Kidney tubule cell (primary cell): ENCODE results near the gene PRKN.

ENCODE experiments used
- DNase-seq: peaks from one replicate; pipeline ENCODE4 v3.0.0-alpha.2; 2018; ENCODE audit warnings: low spot score

The PRKN gene

DNA sequence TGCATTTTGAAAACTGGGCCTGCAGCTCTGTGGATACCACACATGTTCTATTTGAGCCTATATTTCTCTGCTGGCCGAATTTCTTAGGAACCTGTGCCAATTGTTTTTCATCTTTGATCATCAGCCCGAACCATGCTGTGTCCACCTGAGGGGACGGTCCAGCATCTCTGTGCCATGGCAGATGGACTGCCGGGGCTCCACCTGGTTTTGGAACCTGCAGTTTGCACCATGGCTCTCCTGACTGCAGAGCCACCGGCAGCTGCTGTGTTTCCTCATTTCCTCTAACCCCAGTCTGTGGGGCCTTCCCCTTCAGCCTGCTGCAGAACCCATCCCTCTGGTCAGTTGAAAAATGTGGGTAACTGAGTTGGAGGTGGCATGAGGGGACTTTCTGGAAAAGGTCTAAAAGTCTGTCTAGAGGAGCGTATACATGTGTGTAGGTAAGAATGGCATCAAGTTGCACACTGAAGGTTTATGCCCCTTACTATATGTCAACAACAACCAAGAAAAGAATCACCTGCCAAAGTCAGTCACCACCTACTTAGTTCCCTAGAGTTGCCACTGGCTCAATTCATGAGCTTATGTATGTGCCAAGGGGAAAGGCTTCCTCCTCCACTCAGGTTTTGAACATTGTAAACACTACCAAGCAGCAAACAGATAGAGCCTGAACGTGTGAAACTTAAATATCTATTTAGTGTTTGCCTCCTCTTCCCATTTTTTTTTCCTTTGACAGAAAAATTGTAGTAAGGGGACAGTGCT, 548.2 kb downstream of the PRKN start:
- no peak for DNase-seq

DNA sequence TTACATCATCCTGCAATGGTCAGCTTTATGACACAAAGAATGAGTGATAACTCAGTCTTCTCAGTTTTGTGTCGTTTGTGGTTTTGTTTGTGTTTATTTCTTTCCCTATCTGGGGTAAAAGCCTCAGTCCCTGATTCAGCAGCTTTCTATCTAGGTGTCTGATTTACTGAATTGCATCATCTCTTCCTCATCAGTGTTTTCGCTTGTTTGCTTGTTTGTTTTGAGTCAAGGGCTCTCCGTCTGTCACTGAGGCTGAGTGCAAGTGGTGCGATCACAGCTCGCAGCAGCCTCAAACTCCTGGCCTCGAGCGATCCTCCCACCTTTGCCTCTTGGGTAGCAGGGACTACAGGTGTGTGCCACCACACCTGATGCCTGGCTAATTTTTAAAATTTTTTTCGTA, 548.9 kb downstream of the PRKN start:
- DNase-seq: no peak

DNA sequence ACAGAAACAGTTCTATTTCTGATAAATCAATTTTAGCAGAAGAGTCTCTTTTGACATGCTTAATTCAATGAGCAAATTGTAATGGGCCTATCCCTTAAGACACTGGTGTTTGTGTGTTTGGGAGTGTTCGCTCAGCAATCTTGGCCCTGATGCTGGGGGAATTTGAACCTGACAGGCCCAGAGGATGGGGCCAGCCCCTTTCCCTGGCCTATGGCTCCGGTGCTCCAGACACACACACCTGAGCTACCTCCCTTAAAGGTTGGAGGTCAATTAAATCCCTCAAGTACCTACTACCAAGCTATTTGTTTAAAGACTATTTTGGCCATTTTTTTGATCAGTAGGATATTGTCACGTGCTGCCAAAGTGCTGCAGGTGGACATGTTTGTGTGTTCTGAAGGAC, 549.3 kb downstream of the PRKN start:
- no peak for DNase-seq

DNA sequence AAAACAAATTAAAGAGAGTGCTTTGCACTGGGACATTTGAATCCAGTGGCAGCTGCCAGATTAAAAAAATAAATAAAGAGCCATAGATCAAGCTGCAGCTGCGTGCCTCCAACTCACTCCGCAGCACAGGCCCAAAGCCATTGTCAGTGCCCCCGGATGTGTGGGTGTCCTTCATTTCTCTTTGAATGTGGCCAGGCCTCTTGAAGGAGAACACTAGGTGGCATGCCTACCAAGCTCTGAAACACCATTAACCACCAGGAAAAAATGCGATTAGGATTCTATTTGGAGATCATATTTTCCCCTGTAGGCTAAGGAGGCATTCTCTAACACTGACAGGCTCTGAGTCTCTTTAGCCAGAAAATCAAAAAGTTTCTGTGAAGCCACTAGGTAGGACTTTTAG, 549.8 kb downstream of the PRKN start:
- DNase-seq: peak; percentile 34

- peak; percentile 66 for DNase-seq
These were observed 554.1 kb downstream of the PRKN start for GRCh38 chr6:162173466-162173865.

DNA sequence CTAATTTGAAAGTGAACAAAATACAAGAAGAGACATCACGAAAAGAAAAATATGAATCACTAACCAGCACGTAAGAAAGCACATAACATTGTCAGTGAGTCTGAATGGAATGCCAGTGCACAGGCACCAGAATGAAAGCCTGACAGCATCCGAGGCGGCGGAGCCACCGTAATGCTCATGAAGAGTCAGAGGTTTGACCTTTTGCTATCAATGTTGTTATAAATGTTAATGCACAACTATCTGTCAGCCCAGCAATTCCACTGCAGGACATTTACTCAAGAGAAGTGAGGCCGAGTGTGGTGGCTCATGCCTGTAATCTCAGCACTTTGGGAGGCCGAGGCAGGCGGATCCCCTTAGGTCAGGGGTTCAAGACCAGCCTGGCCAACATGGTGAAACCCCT, 562.1 kb downstream of the PRKN start:
- DNase-seq: peak; percentile 60

- peak; percentile 28 for DNase-seq
These were observed 570.2 kb downstream of the PRKN start for GRCh38 chr6:162157167-162157870.

- no peak for DNase-seq
These were observed 571.4 kb downstream of the PRKN start for GRCh38 chr6:162156146-162156545.

GRCh38 chr6:162154930-162155329, 572.6 kb downstream of the PRKN start:
- DNase-seq: no peak

GRCh38 chr6:162154001-162154400, 573.6 kb downstream of the PRKN start:
- no peak for DNase-seq

DNA sequence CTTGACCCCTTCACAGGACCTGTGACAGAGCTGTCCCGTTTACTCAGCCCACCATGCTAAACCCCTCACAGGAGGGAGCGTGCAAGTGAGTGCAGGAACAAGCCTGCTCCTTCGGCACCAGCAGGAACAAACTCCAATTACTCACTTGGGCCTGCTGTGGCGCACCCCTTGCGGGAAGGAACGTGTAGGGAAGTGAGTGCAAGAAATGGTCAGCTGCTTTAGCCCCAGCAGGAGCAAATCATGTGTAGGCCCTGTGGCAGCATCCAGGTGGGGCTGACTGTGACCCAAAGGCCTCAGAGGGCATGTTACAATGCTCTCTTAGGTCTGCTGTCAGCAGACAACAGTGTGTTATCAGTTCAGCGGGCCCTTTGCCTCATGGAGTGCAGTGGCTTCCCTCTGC, 574.4 kb downstream of the PRKN start:
- no peak for DNase-seq

DNA sequence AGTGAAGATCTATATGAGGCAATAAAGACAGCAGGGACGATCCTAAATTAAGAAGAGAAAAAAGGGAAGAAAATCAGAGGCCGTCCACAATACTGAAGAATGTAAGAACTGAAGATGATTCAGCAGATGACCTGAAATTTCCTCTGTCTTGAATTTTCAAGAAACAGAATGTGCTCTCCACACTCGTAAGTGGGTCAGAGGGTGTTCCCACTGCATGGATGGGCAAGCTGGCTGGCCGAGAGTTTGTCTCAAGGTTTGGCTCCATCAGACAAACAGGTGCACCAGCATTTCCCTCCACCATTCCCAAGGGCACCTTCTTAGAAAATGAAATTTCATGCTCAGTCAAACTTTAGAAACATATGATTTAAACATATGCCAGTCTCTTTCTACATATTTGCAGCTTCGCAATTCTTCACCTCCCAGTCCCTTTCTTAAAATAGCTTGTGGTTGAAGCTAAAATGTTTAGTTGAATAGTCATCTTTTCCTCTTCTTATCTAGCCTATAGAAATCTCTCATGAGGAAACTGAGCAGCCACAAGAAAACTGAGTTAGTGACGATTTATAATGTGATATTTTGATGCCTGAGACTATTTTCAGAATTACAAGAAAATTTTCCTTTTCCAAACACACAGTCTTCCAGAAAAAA, 576.4 kb downstream of the PRKN start:
- peak; percentile 31 for DNase-seq

GRCh38 chr6:162150295-162150694, 577.3 kb downstream of the PRKN start:
- no peak for DNase-seq

DNA sequence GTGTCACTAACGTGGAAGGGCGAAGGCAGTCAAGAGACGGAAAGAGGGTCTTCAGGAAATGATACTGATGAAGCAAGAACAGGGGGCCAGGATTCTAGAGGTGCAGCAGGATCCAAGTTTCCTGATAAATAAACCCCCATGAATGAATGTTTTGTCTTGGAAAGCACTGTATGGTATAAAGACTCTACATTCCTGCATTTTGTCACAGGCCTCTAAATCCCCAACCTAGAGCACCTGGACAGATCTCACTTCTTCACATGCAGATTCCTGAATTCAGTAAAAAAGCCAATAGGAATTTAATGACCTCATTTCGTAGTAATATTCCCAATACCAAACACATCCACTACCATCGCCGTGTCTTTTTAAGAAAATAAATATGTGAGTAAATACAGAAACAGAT, 577.8 kb downstream of the PRKN start:
- DNase-seq: no peak

DNA sequence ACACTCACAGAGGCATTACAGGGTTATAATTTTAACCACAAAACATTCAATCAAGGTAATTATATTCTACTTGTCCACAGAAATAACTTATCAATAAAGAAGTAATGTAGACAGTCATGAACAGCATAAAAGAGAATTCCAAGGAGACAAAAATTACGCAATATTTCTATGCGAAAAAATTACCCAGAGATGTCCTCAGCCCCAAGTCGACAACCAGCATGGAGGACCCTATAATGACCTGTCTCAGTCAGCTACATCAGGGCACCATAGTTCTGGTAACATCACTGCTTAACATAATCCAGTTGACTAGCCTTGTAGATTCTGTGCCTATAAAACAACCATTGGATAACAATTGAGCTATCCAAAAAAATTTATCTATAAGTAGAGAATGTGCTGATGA, 579.8 kb downstream of the PRKN start:
- DNase-seq: no peak

- DNase-seq: no peak
These were observed 580.3 kb downstream of the PRKN start for GRCh38 chr6:162147281-162147680.

DNA sequence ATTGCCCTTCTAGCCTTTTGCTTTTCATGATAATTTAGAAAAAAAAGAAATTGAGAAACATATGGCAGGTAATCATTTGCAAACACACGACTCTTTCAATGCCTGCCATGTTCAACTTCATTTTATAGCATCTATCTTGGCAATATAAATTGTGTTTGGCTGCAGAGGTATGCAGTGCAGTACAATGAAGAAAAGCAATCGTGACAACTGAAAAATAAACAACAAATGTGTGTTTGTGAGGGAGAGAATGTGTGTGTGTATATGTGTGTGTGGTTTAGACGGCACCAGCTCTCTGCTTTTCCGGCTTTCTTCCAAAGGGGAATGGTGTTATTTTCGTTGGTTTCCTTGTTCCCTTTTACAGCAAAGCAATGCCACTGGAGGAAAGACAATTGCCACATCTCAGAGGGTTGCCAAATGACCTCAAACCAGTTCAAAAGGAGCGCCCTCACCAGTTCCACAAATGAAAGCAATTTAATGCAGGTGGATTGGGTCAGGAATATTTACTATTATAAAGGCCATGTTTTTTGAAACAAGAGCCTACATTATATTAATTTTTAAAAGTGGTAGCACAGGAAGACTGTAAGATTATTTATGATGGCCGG, 587.2 kb downstream of the PRKN start:
- DNase-seq: no peak

GRCh38 chr6:162125659-162126058, 601.9 kb downstream of the PRKN start:
- DNase-seq: no peak

GRCh38 chr6:162124710-162125435, 602.7 kb downstream of the PRKN start:
- DNase-seq: peak; percentile 75

DNA sequence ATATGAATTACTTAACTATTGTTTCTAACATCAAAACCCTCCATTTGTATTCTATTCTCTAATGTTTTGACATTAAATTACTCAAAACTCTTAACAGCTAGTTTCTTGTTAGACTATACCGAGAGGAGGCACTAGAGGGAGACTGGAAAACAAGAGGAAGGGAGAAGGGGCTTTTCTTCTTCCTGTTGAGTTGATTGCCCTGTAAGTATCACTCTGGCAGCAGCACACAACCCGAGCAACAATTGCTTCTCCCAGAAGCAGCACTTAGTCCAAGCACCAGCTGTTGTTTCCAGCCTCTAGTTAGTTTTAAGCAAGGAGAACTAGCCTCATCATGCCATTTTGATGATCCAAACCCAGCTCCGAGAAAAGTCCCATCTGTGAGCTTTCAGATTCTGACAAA, 603.8 kb downstream of the PRKN start:
- DNase-seq: no peak

DNA sequence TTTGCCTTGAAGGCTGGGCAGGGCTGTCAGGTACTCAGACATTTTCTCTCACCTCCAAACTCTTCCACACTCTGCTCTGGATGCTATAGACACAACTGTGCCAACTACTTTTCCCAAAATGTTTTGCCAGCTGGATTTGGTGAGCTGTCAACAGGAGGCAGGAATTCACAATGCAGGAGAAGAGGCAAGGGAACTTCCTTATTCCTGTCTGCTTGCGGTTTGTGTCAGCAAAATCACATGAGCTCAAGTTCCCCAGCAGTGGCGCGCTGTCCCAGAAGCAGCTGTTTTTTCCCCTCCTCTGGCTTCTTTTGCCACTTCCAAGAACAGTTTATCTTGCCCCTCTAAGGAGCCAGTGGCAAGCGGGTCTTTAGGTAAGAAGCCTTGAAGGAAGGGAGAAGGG, 608.2 kb downstream of the PRKN start:
- DNase-seq: peak; percentile 59

GRCh38 chr6:162118706-162119105, 608.9 kb downstream of the PRKN start:
- no peak for DNase-seq
